Measurements from ENCODE around the gene TBC1D5. TPM values are rescaled to one million over a fixed set of nuclear protein-coding genes. Genes with fewer than 3 reads are reported as not detected.
A peak's percentile ranks its signal among the peaks of the same experiment; 100 is the strongest.

TBC1D5 gene
- total RNA-seq, 1 experiment from 2014 or later, result 26.1 TPM

GRCh38 chr3:17625133-17625532 lies 117.3 kb downstream of the TBC1D5 start:
- H3K36me3 Mint-ChIP-seq, result no peaks in the 10 kb centered on the region
- ATAC-seq (peak; percentile 27; the same call in 1 of the 2 replicates), DNase-seq (ENCODE audit: low spot score) (no peak)
- H3K4me1 Mint-ChIP-seq, result peaks cover 53% of the 10 kb centered on the region
- no peaks in the 10 kb centered on the region for H3K9me3 Mint-ChIP-seq
- H3K27ac Mint-ChIP-seq, result no peak overlapping the region
- POLR2A ChIA-PET, result no interaction called here
- TF ChIP-seq ZBTB43 (CRISPR knock-in tag; IDR thresholded peaks at IDR 0.05) (no peak), ATF1 (CRISPR knock-in tag; IDR thresholded peaks at IDR 0.05) (no peak), PRDM15 (CRISPR knock-in tag; IDR thresholded peaks at IDR 0.05) (no peak), SMAD4 (CRISPR knock-in tag; IDR thresholded peaks at IDR 0.05) (no peak), ATF3 (CRISPR knock-in tag; conservative IDR thresholded peaks at IDR 0.05) (no peak), HMGA2 (CRISPR knock-in tag; IDR thresholded peaks at IDR 0.05) (no peak), AFF4 (CRISPR knock-in tag; IDR thresholded peaks at IDR 0.05; ENCODE audit: borderline replicate concordance) (no peak)
- 0 out of 2 replicates have a peak overlapping the region, but pooled peaks have one; percentile 7 for H3K4me3 Mint-ChIP-seq
- CTCF ChIA-PET, result interaction anchor here (1.0 kb wide), 1 partner anchor 20 kb away, joined by 4 read pairs; no protein-coding TSS in a partner anchor
- no peaks in the 10 kb centered on the region for H3K27me3 Mint-ChIP-seq (ENCODE audit: low read depth)

- ChIA-PET POLR2A (no interaction called here), CTCF (no interaction called here)
- Mint-ChIP-seq H3K4me3 (no peak overlapping the region), H3K9me3 (no peaks in the 10 kb centered on the region), H3K27ac (0 out of 2 replicates have a peak overlapping the region, but pooled peaks have one; percentile 1), H3K4me1 (peaks cover 63% of the 10 kb centered on the region), H3K27me3 (ENCODE audit: low read depth) (no peaks in the 10 kb centered on the region), H3K36me3 (no peaks in the 10 kb centered on the region; the same call in 1 of the 2 replicates)
- no peak for DNase-seq (ENCODE audit: low spot score)
- no peak for ATAC-seq
- TF ChIP-seq CTCF (IDR thresholded peaks at IDR 0.05), result no peak
- no peak for TF ChIP-seq TEAD1 (CRISPR knock-in tag; IDR thresholded peaks at IDR 0.05)
- TF ChIP-seq GABPB1 (CRISPR knock-in tag; IDR thresholded peaks at IDR 0.05), result no peak
- TF ChIP-seq SP1 (CRISPR knock-in tag; conservative IDR thresholded peaks at IDR 0.05), result no peak
- no peak for TF ChIP-seq ARID4B (CRISPR knock-in tag; IDR thresholded peaks at IDR 0.05; ENCODE audit: borderline replicate concordance)
- no peak for TF ChIP-seq ZNF281 (CRISPR knock-in tag; IDR thresholded peaks at IDR 0.05)
- no peak for TF ChIP-seq SMAD4 (CRISPR knock-in tag; IDR thresholded peaks at IDR 0.05)
- TF ChIP-seq ATF2 (CRISPR knock-in tag; IDR thresholded peaks at IDR 0.05; ENCODE audit: borderline replicate concordance, low read depth), result no peak
Observed at GRCh38 chr3:17623464-17623863, 119.0 kb downstream of the TBC1D5 start.

Data from WTC11 (cell line).